SHP77 (cell line): ENCODE results near the gene MCF2L2.
"Not testable (repeated sequence)": the region's sequence is repeated elsewhere in the genome, so short reads cannot be mapped to it uniquely, and the experiment has no call there.

Experiments used
- DNase-seq, 2 experiments: peaks; one replicate each; lab custom pipeline; 2025; lab: John Stamatoyannopoulos, UW

The MCF2L2 gene

DNA sequence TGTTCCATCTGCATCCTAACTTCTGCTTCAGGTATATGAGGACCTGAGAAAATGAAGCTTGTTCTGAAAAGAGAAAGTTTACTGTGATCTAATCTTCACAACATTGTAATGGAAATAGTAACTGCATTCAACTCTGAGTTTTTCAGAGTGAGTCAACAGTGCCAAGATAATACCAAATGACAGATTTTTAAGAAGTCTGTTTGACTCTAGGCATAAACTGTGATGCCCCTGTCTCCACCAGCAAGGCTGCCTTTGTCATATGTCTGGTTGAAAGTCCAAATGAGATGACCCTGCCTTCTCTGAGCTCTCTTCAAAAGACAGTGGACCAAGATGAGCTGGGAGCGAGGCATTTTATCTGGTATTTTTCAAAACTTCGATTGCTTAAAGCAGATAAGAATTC, 220.2 kb downstream of the MCF2L2 start:
- no peak for DNase-seq

DNA sequence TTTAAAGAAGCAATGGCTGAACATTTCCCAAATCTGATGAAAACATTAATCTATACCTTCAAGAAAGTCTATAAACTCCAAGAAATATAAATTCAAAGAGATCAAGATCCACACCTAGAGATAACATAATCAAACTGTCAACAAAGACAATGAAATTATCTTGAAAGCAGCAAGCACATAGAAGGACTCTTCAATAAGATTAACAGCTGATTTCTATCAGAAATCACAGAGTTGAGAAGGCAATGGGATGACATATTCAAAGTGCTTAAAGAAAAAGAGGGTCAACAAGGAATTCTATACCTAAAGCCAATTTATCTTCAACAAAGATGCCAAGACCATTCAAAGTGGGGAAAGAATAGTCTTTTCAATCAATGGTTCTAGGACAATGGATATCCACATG, 224.7 kb downstream of the MCF2L2 start:
- DNase-seq, result no peak

DNA sequence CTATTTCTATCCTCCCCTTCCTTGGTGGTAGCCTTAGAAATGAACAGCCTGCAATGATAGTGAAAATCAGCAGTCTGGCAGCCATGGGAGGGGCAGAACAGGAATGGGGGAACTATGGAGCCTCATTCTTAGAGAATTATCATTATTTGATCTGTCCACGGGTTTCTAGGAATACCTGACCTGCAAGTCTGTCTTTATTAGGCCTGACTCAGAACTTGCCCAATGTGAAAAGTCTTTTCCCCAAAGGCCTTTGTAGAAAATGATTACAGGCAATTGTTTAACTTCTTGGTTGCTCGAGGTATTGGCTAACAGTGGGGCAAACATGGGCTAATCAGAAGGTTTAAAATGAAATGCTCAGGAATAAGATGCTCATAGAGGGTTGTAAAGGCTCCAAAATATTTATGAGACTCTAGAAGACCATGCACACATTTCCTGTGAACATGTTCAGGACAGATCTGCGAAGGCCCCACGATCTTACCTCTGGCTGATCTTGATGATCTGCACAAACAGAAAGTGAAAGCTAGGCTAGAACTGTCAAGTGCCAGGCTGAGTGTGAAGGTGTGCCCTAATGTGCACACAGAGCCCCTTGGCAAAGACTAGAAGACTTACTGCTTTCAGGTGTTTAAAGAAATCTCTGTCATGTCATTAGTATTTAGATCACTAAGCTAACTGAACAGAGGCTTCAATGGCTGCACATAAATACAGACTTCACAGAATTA, 226.3 kb downstream of the MCF2L2 start:
- no peak for DNase-seq

DNA sequence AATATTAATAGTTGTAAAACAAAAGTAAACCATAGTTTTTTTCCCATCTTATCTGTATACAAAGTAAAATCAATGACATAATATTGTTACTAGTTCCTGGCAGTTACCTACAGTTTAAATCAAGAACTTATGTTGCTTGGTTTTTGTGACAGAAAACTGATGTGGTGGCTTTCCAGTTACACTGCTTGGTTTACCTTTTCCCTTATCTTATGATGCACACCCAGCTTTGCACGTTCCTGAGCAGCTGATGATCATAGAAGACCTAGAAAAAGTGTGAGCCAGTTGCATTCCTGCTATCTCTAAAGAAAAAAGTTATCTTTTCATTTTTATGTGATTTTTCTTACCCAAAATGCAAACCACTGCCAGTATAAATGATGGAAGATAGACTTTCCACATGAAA, 229.5 kb downstream of the MCF2L2 start:
- DNase-seq, result no peak

DNA sequence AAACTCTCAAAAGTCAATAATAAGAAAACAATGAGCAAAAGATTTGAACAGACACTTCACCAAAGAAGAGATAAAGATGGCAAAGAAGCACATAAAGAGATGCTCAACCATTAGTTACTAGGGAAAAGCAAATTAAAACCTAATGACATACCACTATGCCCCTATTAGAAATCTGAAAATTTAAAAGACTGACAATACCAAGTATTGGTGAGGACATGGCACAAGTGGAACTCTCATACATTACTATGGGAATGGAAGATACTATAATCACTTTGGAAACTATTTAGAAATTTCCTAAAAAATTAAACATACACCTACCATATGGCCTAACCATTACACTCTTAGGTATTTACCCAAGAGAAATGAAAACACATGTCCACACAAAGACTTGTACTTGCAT, 230.7 kb downstream of the MCF2L2 start:
- DNase-seq, result no peak

GRCh38 chr3:183195266-183195665, 233.2 kb downstream of the MCF2L2 start:
- no peak for DNase-seq

- DNase-seq, result peak; percentile 12 to 35
Measured at GRCh38 chr3:183193762-183194689, 234.4 kb downstream of the MCF2L2 start.

- no peak for DNase-seq
Measured at GRCh38 chr3:183192650-183193300, 235.6 kb downstream of the MCF2L2 start.

DNA sequence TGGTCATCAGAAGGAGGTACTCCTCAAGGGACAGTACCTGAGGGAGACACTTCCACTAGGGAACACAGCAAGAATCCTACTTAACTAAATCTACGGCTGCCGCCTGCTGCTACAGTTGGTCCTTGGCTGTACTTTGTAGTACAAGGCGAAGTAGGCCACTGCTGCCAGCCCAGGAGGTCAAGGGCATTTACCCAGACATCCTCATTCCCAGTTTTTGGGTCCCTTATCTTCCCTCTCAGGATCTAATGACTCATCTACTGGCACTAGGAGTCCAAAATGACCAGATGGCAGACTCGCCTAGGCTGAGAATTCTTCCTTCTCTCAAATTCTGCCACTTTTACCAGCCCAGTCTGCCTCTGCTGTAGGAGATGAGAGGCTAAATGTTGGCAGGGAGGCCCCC, 238.8 kb downstream of the MCF2L2 start:
- DNase-seq, result no peak

- peak in 1 of 2 experiments; percentile 34 for DNase-seq
Measured at GRCh38 chr3:183188895-183189462, 239.4 kb downstream of the MCF2L2 start.

DNA sequence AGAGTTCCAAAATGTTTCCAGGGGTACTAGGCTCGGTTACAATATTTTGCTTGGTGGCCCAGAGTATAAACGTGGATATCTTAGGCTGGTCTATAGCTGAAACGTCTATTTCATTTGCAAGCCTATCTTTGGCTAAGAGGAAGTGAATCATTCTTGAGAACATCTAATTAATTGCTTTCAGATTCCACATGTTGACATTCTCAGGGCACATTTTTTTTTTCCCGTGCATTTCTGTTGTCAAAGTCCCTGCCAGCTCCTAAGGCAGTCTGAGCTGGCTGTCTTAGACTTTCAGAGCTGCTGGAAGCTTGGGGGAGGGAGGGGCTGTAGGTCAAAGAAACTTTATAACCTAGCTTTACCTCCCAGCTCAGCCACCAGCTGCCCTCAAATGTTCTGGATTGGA, 242.7 kb downstream of the MCF2L2 start:
- no peak for DNase-seq

- no peak for DNase-seq
Measured at GRCh38 chr3:183182732-183183610, 245.4 kb downstream of the MCF2L2 start.

GRCh38 chr3:183182073-183182472, 246.3 kb downstream of the MCF2L2 start:
- DNase-seq, result no peak

- DNase-seq, result no peak
Measured at GRCh38 chr3:183181606-183182005, 246.8 kb downstream of the MCF2L2 start.

DNA sequence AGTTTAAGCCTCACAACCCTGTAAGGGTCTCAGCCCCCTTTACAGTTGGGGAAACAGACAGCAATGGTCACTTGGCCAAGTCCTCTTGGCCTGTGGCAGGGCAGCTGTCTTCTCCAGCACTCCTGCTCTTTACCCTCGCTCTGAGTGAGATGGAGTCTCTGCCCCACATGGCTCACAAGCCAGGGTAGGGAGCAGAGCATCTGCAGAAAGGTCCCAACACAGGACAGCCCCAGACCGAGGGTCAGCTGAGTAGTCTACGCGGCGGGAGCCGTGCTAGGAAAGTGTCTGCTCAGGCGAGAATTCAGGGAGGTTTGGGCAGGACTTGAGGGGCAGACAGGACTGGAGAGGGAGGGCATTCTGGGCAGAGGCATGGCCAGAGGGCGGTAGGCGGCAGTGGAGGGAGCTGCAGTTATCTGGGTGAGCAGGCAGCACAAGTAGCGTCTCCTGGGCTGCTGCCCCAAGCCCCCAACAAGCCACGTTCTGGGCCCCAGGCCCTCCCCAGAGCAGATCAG, 247.6 kb downstream of the MCF2L2 start:
- DNase-seq, result no peak

- DNase-seq, result no peak
Measured at GRCh38 chr3:183180110-183180783, 248.2 kb downstream of the MCF2L2 start.

GRCh38 chr3:183179550-183179908, 248.9 kb downstream of the MCF2L2 start:
- DNase-seq, result not testable (repeated sequence)

GRCh38 chr3:183178833-183179549, 249.4 kb downstream of the MCF2L2 start:
- DNase-seq, result no peak

- no peak for DNase-seq
Measured at GRCh38 chr3:183178512-183178832, 249.9 kb downstream of the MCF2L2 start.

GRCh38 chr3:183172051-183172639, 256.3 kb downstream of the MCF2L2 start:
- no peak for DNase-seq
